GM10847 (cell line): ENCODE results near the gene CEP20.

ENCODE experiments used
- POLR2A ChIP-seq: IDR thresholded peaks from 2 replicates; pipeline ENCODE4 v1.6.1; 2011; ENCODE audit not compliant: insufficient read length; ENCODE audit errors: extremely low read depth

The CEP20 gene

GRCh38 chr16:15827299-15827698, 61.1 kb downstream of the CEP20 start:
- no peak for TF ChIP-seq POLR2A

GRCh38 chr16:15825750-15826305, 62.6 kb downstream of the CEP20 start:
- TF ChIP-seq POLR2A: no peak

- no peak for TF ChIP-seq POLR2A
Measured at GRCh38 chr16:15822957-15823356, 65.4 kb downstream of the CEP20 start.

GRCh38 chr16:15820837-15821236, 67.6 kb downstream of the CEP20 start:
- no peak for TF ChIP-seq POLR2A

- TF ChIP-seq POLR2A: no peak
Measured at GRCh38 chr16:15819046-15819445, 69.4 kb downstream of the CEP20 start.

- no peak for TF ChIP-seq POLR2A
Measured at GRCh38 chr16:15817446-15817845, 71.0 kb downstream of the CEP20 start.

- no peak for TF ChIP-seq POLR2A
Measured at GRCh38 chr16:15816228-15816627, 72.2 kb downstream of the CEP20 start.
